ENCODE data around the gene ATXN7L2. TPM values are rescaled to one million over a fixed set of nuclear protein-coding genes. Genes with fewer than 3 reads are reported as not detected.

The ATXN7L2 gene
- total and polyA plus RNA-seq, 10 of the 15 experiments (the other 5 are each of a cell fraction or from before 2014, with no cell fraction given): 0.27 to 7.4 (median 4.9) TPM

DNA sequence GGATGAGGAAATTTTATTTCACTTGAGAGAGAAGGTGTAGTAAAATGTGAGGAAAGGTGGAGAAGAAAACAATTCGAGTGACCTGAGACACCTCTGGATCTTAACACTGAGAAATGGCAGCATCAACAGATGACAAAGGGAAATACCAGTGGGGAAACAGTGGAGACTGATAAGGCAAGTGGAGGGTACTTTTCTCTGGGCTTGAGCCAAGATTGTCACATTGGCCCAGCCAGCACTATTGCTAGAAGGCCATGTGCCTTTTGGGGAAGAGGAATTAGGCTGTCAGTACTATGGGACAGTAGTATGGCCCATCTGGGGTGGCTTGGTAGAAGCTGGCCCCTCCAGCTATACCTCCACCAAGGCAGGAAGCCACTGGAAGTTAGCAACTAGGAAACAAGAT is 9.0 kb upstream of the ATXN7L2 start (continued):
- TF ChIP-seq, protein P1, sequence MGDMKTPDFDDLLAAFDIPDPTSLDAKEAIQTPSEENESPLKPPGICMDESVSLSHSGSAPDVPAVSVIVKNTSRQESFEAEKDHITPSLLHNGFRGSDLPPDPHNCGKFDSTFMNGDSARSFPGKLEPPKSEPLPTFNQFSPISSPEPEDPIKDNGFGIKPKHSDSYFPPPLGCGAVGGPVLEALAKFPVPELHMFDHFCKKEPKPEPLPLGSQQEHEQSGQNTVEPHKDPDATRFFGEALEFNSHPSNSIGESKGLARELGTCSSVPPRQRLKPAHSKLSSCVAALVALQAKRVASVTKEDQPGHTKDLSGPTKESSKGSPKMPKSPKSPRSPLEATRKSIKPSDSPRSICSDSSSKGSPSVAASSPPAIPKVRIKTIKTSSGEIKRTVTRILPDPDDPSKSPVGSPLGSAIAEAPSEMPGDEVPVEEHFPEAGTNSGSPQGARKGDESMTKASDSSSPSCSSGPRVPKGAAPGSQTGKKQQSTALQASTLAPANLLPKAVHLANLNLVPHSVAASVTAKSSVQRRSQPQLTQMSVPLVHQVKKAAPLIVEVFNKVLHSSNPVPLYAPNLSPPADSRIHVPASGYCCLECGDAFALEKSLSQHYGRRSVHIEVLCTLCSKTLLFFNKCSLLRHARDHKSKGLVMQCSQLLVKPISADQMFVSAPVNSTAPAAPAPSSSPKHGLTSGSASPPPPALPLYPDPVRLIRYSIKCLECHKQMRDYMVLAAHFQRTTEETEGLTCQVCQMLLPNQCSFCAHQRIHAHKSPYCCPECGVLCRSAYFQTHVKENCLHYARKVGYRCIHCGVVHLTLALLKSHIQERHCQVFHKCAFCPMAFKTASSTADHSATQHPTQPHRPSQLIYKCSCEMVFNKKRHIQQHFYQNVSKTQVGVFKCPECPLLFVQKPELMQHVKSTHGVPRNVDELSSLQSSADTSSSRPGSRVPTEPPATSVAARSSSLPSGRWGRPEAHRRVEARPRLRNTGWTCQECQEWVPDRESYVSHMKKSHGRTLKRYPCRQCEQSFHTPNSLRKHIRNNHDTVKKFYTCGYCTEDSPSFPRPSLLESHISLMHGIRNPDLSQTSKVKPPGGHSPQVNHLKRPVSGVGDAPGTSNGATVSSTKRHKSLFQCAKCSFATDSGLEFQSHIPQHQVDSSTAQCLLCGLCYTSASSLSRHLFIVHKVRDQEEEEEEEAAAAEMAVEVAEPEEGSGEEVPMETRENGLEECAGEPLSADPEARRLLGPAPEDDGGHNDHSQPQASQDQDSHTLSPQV (IDR thresholded peaks at IDR 0.05): no peak
- TF ChIP-seq ZNF207 (IDR thresholded peaks at IDR 0.05; ENCODE audit: borderline replicate concordance) (no peak), JUNB (IDR thresholded peaks at IDR 0.05) (no peak), YY1 (IDR thresholded peaks at IDR 0.05; ENCODE audit: low read depth, low read length) (no peak), RBBP5 (conservative IDR thresholded peaks at IDR 0.05) (no peak)

DNA sequence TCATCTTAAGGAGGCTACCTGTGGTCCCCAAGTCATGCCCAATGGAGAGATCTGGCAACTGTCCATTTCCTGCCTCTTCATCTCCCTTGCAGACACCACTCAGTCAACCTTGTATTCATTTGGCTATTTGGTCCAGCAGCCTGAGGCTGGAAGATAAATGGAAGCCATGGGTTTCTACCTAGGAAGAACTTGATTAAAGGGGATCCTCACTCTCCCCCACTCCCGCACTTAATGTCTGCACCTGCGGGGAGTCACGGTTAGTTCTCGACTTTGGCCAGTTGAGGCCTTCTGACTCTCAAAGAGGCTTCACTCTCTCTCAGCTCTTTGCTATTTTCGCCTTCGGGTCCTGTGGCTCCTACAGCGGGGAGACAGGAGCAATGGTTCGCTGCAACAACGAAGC is 8.4 kb upstream of the ATXN7L2 start:
- ChIA-PET CTCF (interaction anchor here (1.0 kb wide), 1 partner anchor 66 kb away, joined by 3 read pairs; no protein-coding TSS in a partner anchor), POLR2A (interaction anchor here (1.1 kb wide), 1 partner anchor 73 kb away, joined by 3 read pairs; the partner anchor contains the start of gene GNAI3), RAD21 (ENCODE audit: unreplicated experiment) (no interaction called here), SMC1A (ENCODE audit: uncharacterized antibody, unreplicated experiment) (no interaction called here)
- no peak overlapping the region for H3K9ac ChIP-seq (ENCODE audit: control insufficient read depth, insufficient read depth, low read length)
- no peaks in the 10 kb centered on the region; the same call in 1 of the 2 replicates for H3K4me1 ChIP-seq (ENCODE audit: control insufficient read depth, insufficient read depth, low read length)
- no peak for DNase-seq (ENCODE audit: low read depth, low spot score)
- no peaks in the 10 kb centered on the region for H4K20me1 ChIP-seq (ENCODE audit: control insufficient read depth, insufficient read depth)
- WGBS (ENCODE audit: insufficient coverage, insufficient replicate concordance, low lambda C conversion rate, missing lambda C conversion rate): 62% methylated on average over 9 of the region's 9 CpGs
- no peaks in the 10 kb centered on the region for H3K9me3 ChIP-seq (replicated peaks; ENCODE audit: control insufficient read depth, insufficient read depth, low read length)
- in situ Hi-C loops (cut with MboI): no loop called here
- H3K79me2 ChIP-seq (ENCODE audit: control insufficient read depth, insufficient read depth, low read length): no peaks in the 10 kb centered on the region
- H3K4me2 ChIP-seq (ENCODE audit: control insufficient read depth, insufficient read depth): no peak overlapping the region
- no peaks in the 10 kb centered on the region for H3K36me3 ChIP-seq (ENCODE audit: control insufficient read depth in 2 of 2, insufficient read depth in 2 of 2, low read length in 1 of 2)
- intact Hi-C loops (cut with micrococcal nuclease; ENCODE audit: unreplicated experiment): no loop called here
- BruUV-seq (replicated peaks): no TSS peak
- TF ChIP-seq SMAD5 (IDR thresholded peaks at IDR 0.05; ENCODE audit: low read depth) (no peak), MEF2B (IDR thresholded peaks at IDR 0.05; ENCODE audit: partially characterized antibody, poor library complexity, severe bottlenecking) (no peak), POU2F2 (IDR thresholded peaks at IDR 0.05; ENCODE audit: borderline replicate concordance, low read depth, low read length) (no peak), ASH2L (IDR thresholded peaks at IDR 0.05; ENCODE audit: borderline replicate concordance, low read depth) (no peak), KLF5 (IDR thresholded peaks at IDR 0.05; ENCODE audit: partially characterized antibody) (no peak), CREM (IDR thresholded peaks at IDR 0.05; ENCODE audit: low read depth) (no peak), RFX5 (IDR thresholded peaks at IDR 0.05; ENCODE audit: low read depth, low read length) (no peak)
- no peak overlapping the region for H2AFZ ChIP-seq (ENCODE audit: control insufficient read depth, low read depth, low read length)
- H3K27me3 ChIP-seq (replicated peaks in 1 of 2; ENCODE audit: control insufficient read depth in 2 of 2, insufficient read depth in 2 of 2, low read length in 1 of 2): peaks cover 0 to 4% of the 10 kb centered on the region in 2 experiments; a peak in 3 of 4 replicates
- no peak overlapping the region for H3K4me3 ChIP-seq
- H3K27ac ChIP-seq (ENCODE audit: control insufficient read depth, insufficient read depth): no peak overlapping the region
- ATAC-seq: no peak
- no peak for FAIRE-seq

Measured in GM12878 (cell line).